ENCODE data around the gene CST3.

DNA sequence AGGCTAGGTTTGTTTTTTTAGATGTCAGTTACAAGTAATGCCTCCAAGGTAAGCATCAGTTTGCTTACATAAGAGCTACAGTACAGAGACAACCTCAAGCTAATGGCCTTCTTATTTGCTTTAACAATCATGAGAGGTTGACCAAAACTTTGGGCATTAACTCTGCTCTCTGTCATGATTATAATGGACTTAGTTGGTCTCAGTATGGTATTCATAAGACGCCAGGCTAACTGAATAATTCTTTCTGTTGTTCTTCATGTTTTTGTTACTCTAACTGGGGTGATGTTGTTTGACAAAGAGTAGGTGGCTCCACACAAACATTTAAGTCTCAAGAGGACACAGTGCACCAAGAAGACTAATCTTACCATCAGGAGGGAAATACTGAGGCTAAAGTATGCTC, 41.8 kb downstream of the CST3 start:
- TF ChIP-seq CTCF (IDR thresholded peaks at IDR 0.05) (no peak), REST (IDR thresholded peaks at IDR 0.05; ENCODE audit: insufficient read depth in 1 of 2, low read depth in 2 of 2, low read length in 1 of 2) (no peak), POLR2AphosphoS5 (IDR thresholded peaks at IDR 0.05; ENCODE audit: low read depth, low read length) (no peak), TCF7L2 (IDR thresholded peaks at IDR 0.05; ENCODE audit: low read depth, low read length) (no peak), SIN3A (IDR thresholded peaks at IDR 0.05; ENCODE audit: borderline replicate concordance, insufficient read depth, low read depth, low read length) (no peak)
